K562 (cell line): Measurements from ENCODE around the gene MMP17. TPM values are rescaled to one million over a fixed set of nuclear protein-coding genes. Genes with fewer than 3 reads are reported as not detected.

Experiments used
- ATAC-seq: fragments of 200-7000 bp; cut with Tn5 transposase; 3 replicates; pipeline ENCODE4 v1.9.1; 2020; ENCODE audit warnings: moderate library complexity
- BruUV-seq: library from RNA; stranded (reverse); fragments of 400-500 nt; replicated peaks from 2 replicates; lab custom pipeline; 2021; lab: Mats Ljungman, UMichigan
- CTCF ChIA-PET: fragments of 300-600 bp; formaldehyde crosslinking; extraction: SDS; loops from one replicate; lab custom pipeline; 2021; ENCODE audit warnings: low intra/inter-chr PET ratio; lab: Yijun Ruan, JAX
- POLR2A ChIA-PET: fragments of 300-600, 350-650 bp; sonication (Branson Sonifier 250); formaldehyde crosslinking; extraction: SDS; loops from one replicate; lab custom pipeline; 2021; ENCODE audit warnings: antibody characterized with exemption, inconsistent platforms; lab: Yijun Ruan, JAX
- DNase-seq, 4 experiments: peaks; one replicate each; pipeline versions ENCODE4 v3.0.0 to v3.0.0-alpha.2; 2011 to 2018; ENCODE audit warnings: low spot score in 3 of 4, mixed read lengths in 3 of 4; ENCODE audit errors: extremely low read depth in 1 of 4
- FAIRE-seq: peaks from 2 replicates; lab custom pipeline; 2011; peaks lifted over from hg19 to GRCh38; lab: Jason Lieb, UNC
- H2AFZ ChIP-seq: 2 replicates; pipeline ENCODE4 v1.6.0; 2011; ENCODE audit warnings: low read depth, low read length, control low read depth, inconsistent platforms
- H3K27ac ChIP-seq: fragments of 200-600 bp; 3 replicates; pipeline ENCODE4 v1.8.0; 2011; ENCODE audit warnings: low read depth, mild to moderate bottlenecking, control low read depth, inconsistent platforms, low read length, moderate library complexity, mixed read lengths; ENCODE audit errors: extremely low read depth
- H3K27me3 ChIP-seq, 2 experiments: fragments of 300-600 bp in 1 of 2; 2 replicates in 1 of 2; 3 replicates in 1 of 2; pipeline versions ENCODE4 v1.6.0 to v1.8.0; 2011; ENCODE audit warnings: inconsistent platforms in 2 of 2, low read length in 2 of 2, mild to moderate bottlenecking in 1 of 2, mixed read lengths in 1 of 2, moderate library complexity in 1 of 2; ENCODE audit not compliant: control insufficient read depth in 2 of 2, insufficient read depth in 2 of 2
- H3K36me3 ChIP-seq: fragments of 300-600 bp; 3 replicates; pipeline ENCODE4 v1.8.0; 2011; ENCODE audit warnings: mild to moderate bottlenecking, low read length, inconsistent platforms; ENCODE audit not compliant: control insufficient read depth, insufficient read depth
- H3K4me1 ChIP-seq, 2 experiments: fragments of 200-600 bp in 1 of 2; replicated peaks in 1 of 2; 2 replicates in 1 of 2; 3 replicates in 1 of 2; pipeline versions ENCODE4 v1.5.1 to v1.8.0; 2011; ENCODE audit warnings: inconsistent platforms in 2 of 2, low read length in 2 of 2, mild to moderate bottlenecking in 1 of 2, mixed read lengths in 1 of 2, moderate library complexity in 1 of 2; ENCODE audit not compliant: control insufficient read depth in 2 of 2, insufficient read depth in 2 of 2
- H3K4me2 ChIP-seq: 2 replicates; pipeline ENCODE4 v1.6.1; 2011; ENCODE audit warnings: low read length, control low read depth, inconsistent platforms, mixed read lengths; ENCODE audit not compliant: insufficient read depth
- H3K4me3 ChIP-seq: fragments of 200-600 bp; sonication (generic), shearing (Covaris generic); 2 replicates; pipeline ENCODE4 v1.5.1; 2016; ENCODE audit warnings: control low read depth, inconsistent platforms
- H3K79me2 ChIP-seq: fragments of 200-600 bp; 3 replicates; pipeline ENCODE4 v1.8.0; 2011; ENCODE audit warnings: low read length, inconsistent platforms; ENCODE audit not compliant: control insufficient read depth, insufficient read depth
- H3K9ac ChIP-seq, 2 experiments: 2 replicates each; pipeline versions ENCODE4 v1.6.0 to v1.6.1; 2011; ENCODE audit warnings: low read depth in 2 of 2, low read length in 2 of 2, control low read depth in 1 of 2, inconsistent platforms in 1 of 2, mild to moderate bottlenecking in 1 of 2, mixed read lengths in 1 of 2; ENCODE audit not compliant: insufficient read depth in 1 of 2
- H3K9me1 ChIP-seq: one replicate; pipeline ENCODE4 v1.6.0; 2011; ENCODE audit warnings: inconsistent platforms, mild to moderate bottlenecking, low read length, moderate library complexity; ENCODE audit not compliant: control insufficient read depth, insufficient read depth
- H3K9me3 ChIP-seq: replicated peaks from 2 replicates; pipeline ENCODE4 v1.5.1; 2011; ENCODE audit warnings: low read depth, low read length, inconsistent platforms; ENCODE audit not compliant: control insufficient read depth, insufficient read depth
- H4K20me1 ChIP-seq: replicated peaks from 2 replicates; pipeline ENCODE4 v1.6.1; 2011; ENCODE audit warnings: low read length, inconsistent platforms, mixed read lengths; ENCODE audit not compliant: control insufficient read depth, insufficient read depth
- BHLHE40 ChIP-seq: IDR thresholded peaks from 2 replicates; pipeline ENCODE4 v1.6.1; 2011; ENCODE audit warnings: low read length, improper control_type of control experiment
- CREB3 ChIP-seq: fragments of 450-650 bp; conservative IDR thresholded peaks from 2 replicates; pipeline ENCODE4 v1.6.1; 2016; ENCODE audit warnings: missing genetic modification characterization, low read depth, mild to moderate bottlenecking, missing compliant biosample characterization, moderate library complexity
- KLF13 ChIP-seq: fragments of 450-650 bp; IDR thresholded peaks from 2 replicates; pipeline ENCODE4 v1.6.1; 2016; ENCODE audit warnings: missing genetic modification characterization, low read depth, mild to moderate bottlenecking, missing compliant biosample characterization, moderate library complexity, borderline replicate concordance
- L3MBTL2 ChIP-seq: fragments of 450-650 bp; IDR thresholded peaks from 2 replicates; pipeline ENCODE4 v1.6.1; 2016; ENCODE audit warnings: mild to moderate bottlenecking, moderate library complexity
- MYC ChIP-seq, 2 experiments: fragments of 250-450 bp in 1 of 2; sonication (Bioruptor Pico) in 1 of 2; IDR thresholded peaks; 2 replicates each; pipeline versions ENCODE4 v1.5.1 to v1.6.1; 2012 to 2021; ENCODE audit warnings: low read depth in 2 of 2, borderline replicate concordance in 1 of 2, improper control_type of control experiment in 1 of 2, low read length in 1 of 2, mild to moderate bottlenecking in 1 of 2, moderate library complexity in 1 of 2
- NR2C1 ChIP-seq, 2 experiments: fragments of 450-650 bp; IDR thresholded peaks; 2 replicates each; pipeline ENCODE4 v1.6.1; 2017; ENCODE audit warnings: mild to moderate bottlenecking in 2 of 2, antibody characterized with exemption in 1 of 2, inconsistent platforms in 1 of 2, missing compliant biosample characterization in 1 of 2, missing genetic modification characterization in 1 of 2
- RBM34 ChIP-seq: fragments of 200-400 bp; formaldehyde crosslinking; IDR thresholded peaks from 2 replicates; pipeline ENCODE4 v1.6.1; 2018; ENCODE audit warnings: low read length, borderline replicate concordance; ENCODE audit not compliant: insufficient read depth
- SMARCE1 ChIP-seq: fragments of 450-650 bp; IDR thresholded peaks from 2 replicates; pipeline ENCODE4 v1.7.1; 2016; ENCODE audit warnings: mild to moderate bottlenecking
- ZNF584 ChIP-seq: fragments of 200-800 bp; sonication (Bioruptor generic); IDR thresholded peaks from 2 replicates; pipeline ENCODE4 v1.6.1; 2016; ENCODE audit warnings: low read depth, mild to moderate bottlenecking, missing genetic modification characterization, missing compliant biosample characterization
- WGBS: fragments of 100-300 bp; shearing (Covaris generic); methylation state at CpG from one replicate; pipeline ENCODE4 v1.1.6; 2016; ENCODE audit warnings: low coverage, mixed read lengths; ENCODE audit not compliant: insufficient coverage; ENCODE audit errors: missing lambda C conversion rate; 5-methylcytosine and 5-hydroxymethylcytosine counted together
- in situ Hi-C: fragments of 300-500 bp; cut with MboI; formaldehyde crosslinking; loops from 4 replicates; pipeline ENCODE4 v1.15.0; 2018; ENCODE audit warnings: inconsistent platforms, mixed read lengths
- intact Hi-C: fragments of 100-400 bp; cut with micrococcal nuclease; formaldehyde crosslinking; loops from 2 replicates; pipeline ENCODE4 v1.14.2; 2022
- polyA plus RNA-seq, 8 experiments: library from polyadenylated mRNA; depleted of rRNA in 4 of 8; stranded (reverse) in 5 of 8; unstranded in 3 of 8; fragments of >200 nt; fragmentation: Nextera tagmentation in 2 of 8; fragmentation: Illumina TruSeq in 1 of 8; extraction: Ambion mirVana in 2 of 8; extraction: Trizol in 1 of 8; gene quantifications; 2 replicates each; pipeline versions ENCODE4 v1.2.1 to v1.2.3, GENCODE V29; 2011 to 2014; ENCODE audit warnings: inconsistent platforms in 1 of 8, missing spikeins in 1 of 8
- total RNA-seq, 7 experiments: library from RNA; depleted of rRNA in 6 of 7; stranded (reverse); fragments of >200 nt in 6 of 7; fragmentation: Illumina TruSeq in 2 of 7; extraction: Trizol in 2 of 7; gene quantifications; 2 replicates each; pipeline versions ENCODE4 v1.2.1 to v1.2.3, GENCODE V29; 2011 to 2021; ENCODE audit warnings: low replicate concordance in 1 of 7
- TF ChIP-seq, protein P1 (sequence below): fragments of 450-650 bp; formaldehyde crosslinking; IDR thresholded peaks from 2 replicates; pipeline ENCODE4 v1.4.0; 2022; ENCODE audit warnings: missing genetic modification characterization
- TF ChIP-seq, protein P2 (sequence below): fragments of 450-650 bp; IDR thresholded peaks from 2 replicates; pipeline ENCODE4 v1.6.1; 2016

Gene MMP17
- total and polyA plus RNA-seq, 9 of the 15 experiments (the other 6 are each of a cell fraction or from before 2014, with no cell fraction given) = 1.1 to 21.2 (median 17.1) TPM; not detected in 2

DNA sequence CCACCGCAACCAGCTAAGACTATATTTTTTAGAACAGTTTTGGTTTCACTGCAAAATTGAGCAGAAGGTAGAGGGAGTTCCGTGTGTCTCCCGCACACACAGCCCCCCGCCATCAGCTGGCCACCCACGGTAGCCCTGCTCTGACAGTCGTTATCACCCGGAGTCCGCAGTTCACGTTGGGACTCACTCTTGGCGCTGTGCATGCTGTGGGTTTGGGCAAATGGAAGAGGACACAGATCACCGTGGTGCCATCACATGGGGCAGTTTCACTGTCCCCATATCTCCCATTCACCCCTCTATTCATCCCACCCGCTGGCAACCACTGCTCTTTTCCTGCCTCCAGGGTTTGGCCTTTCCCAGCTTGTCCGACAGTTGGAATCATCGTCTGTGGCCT lies 34.4 kb downstream of the MMP17 start:
- FAIRE-seq = peak; percentile 58
- peak overlapping the region; percentile 50; the same call in 2 of the 3 replicates for H3K27ac ChIP-seq
- H4K20me1 ChIP-seq = no peaks in the 10 kb centered on the region
- peak overlapping the region; percentile 80 for H2AFZ ChIP-seq
- no peaks in the 10 kb centered on the region for H3K27me3 ChIP-seq
- intact Hi-C loops (no loop called here), in situ Hi-C loops (no loop called here)
- ChIA-PET POLR2A (interaction anchor here (1.1 to 3.2 kb wide), 4 partner anchors 8 to 67 kb away, joined by 3 to 11 read pairs (median 6); partner anchors contain the start of gene PUS1), CTCF (no interaction called here)
- BruUV-seq = no TSS peak
- no peaks in the 10 kb centered on the region for H3K9me3 ChIP-seq
- no peaks in the 10 kb centered on the region for H3K9me1 ChIP-seq
- no peak for ATAC-seq
- peak overlapping the region in 1 of 2 experiments; percentile 26; a peak in 2 of 4 replicates for H3K9ac ChIP-seq
- H3K79me2 ChIP-seq = no peaks in the 10 kb centered on the region
- WGBS = 28% methylated on average over 14 of the region's 14 CpGs
- H3K36me3 ChIP-seq = no peaks in the 10 kb centered on the region
- no peak overlapping the region for H3K4me3 ChIP-seq
- DNase-seq = peak in 1 of 4 experiments; percentile 23
- H3K4me2 ChIP-seq = peak overlapping the region; percentile 73
- peaks cover 26 to 43% of the 10 kb centered on the region in 2 experiments; a peak in 4 of 5 replicates for H3K4me1 ChIP-seq
- TF ChIP-seq, protein P1, sequence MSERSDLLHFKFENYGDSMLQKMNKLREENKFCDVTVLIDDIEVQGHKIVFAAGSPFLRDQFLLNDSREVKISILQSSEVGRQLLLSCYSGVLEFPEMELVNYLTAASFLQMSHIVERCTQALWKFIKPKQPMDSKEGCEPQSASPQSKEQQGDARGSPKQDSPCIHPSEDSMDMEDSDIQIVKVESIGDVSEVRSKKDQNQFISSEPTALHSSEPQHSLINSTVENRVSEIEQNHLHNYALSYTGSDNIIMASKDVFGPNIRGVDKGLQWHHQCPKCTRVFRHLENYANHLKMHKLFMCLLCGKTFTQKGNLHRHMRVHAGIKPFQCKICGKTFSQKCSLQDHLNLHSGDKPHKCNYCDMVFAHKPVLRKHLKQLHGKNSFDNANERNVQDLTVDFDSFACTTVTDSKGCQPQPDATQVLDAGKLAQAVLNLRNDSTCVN (CRISPR knock-in tag) = no peak
- TF ChIP-seq MYC (IDR thresholded peaks at IDR 0.05; ENCODE audit: low read depth, low read length) (0 out of 2 replicates have a peak, but pooled peaks have one; percentile 12), MYC (CRISPR knock-in tag; IDR thresholded peaks at IDR 0.05; ENCODE audit: borderline replicate concordance, low read depth) (no peak), SMARCE1 (0 out of 2 replicates have a peak, but pooled peaks have one; percentile 13), BHLHE40 (peak; percentile 6; the same call in 1 of the 2 replicates), L3MBTL2 (peak; percentile 56; the same call in 1 of the 2 replicates), NR2C1 (IDR thresholded peaks at IDR 0.05) (no peak), NR2C1 (tag; IDR thresholded peaks at IDR 0.05) (0 out of 2 replicates have a peak, but pooled peaks have one; percentile 36), ZNF584 (CRISPR knock-in tag) (0 out of 2 replicates have a peak, but pooled peaks have one; percentile 37), KLF13 (tag) (no peak), RBM34 (no peak), CREB3 (0 out of 2 replicates have a peak, but pooled peaks have one; percentile 23)
- TF ChIP-seq, protein P2, sequence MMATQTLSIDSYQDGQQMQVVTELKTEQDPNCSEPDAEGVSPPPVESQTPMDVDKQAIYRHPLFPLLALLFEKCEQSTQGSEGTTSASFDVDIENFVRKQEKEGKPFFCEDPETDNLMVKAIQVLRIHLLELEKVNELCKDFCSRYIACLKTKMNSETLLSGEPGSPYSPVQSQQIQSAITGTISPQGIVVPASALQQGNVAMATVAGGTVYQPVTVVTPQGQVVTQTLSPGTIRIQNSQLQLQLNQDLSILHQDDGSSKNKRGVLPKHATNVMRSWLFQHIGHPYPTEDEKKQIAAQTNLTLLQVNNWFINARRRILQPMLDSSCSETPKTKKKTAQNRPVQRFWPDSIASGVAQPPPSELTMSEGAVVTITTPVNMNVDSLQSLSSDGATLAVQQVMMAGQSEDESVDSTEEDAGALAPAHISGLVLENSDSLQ = peak; percentile 9; the same call in 1 of the 2 replicates
